AG04450 (cell line): ENCODE data around the gene MX1. TPM values are rescaled to one million over a fixed set of nuclear protein-coding genes. Genes with fewer than 3 reads are reported as not detected.

Experiments used
- CTCF ChIA-PET: fragments of 300-600, 350-600 bp; formaldehyde crosslinking; extraction: SDS; loops from one replicate; lab custom pipeline; 2022; ENCODE audit warnings: antibody characterized with exemption, inconsistent platforms; lab: Charles Lee
- POLR2A ChIA-PET: fragments of 350-600 bp; formaldehyde crosslinking; extraction: SDS; loops from one replicate; lab custom pipeline; 2021; ENCODE audit warnings: antibody characterized with exemption, inconsistent platforms; lab: Yijun Ruan, JAX
- DNase-seq: peaks from one replicate; pipeline ENCODE4 v3.0.0-alpha.2; 2011; ENCODE audit warnings: low read depth, low spot score
- H3K27ac ChIP-seq: one replicate; pipeline ENCODE4 v1.5.1; 2012; ENCODE audit warnings: low read depth, low read length, control low read depth
- H3K27me3 ChIP-seq: one replicate; pipeline ENCODE4 v1.6.0; 2012; ENCODE audit warnings: low read length; ENCODE audit not compliant: control insufficient read depth, insufficient read depth
- H3K4me3 ChIP-seq: 2 replicates; pipeline ENCODE4 v1.5.1; 2011; ENCODE audit warnings: mild to moderate bottlenecking, low read depth, low read length, control low read depth
- H3K9me3 ChIP-seq: 2 replicates; pipeline ENCODE4 v1.5.1; 2012; ENCODE audit warnings: low read length; ENCODE audit not compliant: control insufficient read depth, insufficient read depth
- polyA plus RNA-seq: library from polyadenylated mRNA; depleted of rRNA; stranded (reverse); fragments of >200 nt; gene quantifications from 2 replicates; pipeline ENCODE4 v1.2.3, GENCODE V29; 2011
- TF ChIP-seq, protein P1 (sequence below): IDR thresholded peaks from 2 replicates; pipeline ENCODE4 v1.5.1; 2011; ENCODE audit warnings: low read depth, low read length, control low read depth, inconsistent platforms

Gene MX1
- polyA plus RNA-seq, 1 experiment: 1.3 TPM

DNA sequence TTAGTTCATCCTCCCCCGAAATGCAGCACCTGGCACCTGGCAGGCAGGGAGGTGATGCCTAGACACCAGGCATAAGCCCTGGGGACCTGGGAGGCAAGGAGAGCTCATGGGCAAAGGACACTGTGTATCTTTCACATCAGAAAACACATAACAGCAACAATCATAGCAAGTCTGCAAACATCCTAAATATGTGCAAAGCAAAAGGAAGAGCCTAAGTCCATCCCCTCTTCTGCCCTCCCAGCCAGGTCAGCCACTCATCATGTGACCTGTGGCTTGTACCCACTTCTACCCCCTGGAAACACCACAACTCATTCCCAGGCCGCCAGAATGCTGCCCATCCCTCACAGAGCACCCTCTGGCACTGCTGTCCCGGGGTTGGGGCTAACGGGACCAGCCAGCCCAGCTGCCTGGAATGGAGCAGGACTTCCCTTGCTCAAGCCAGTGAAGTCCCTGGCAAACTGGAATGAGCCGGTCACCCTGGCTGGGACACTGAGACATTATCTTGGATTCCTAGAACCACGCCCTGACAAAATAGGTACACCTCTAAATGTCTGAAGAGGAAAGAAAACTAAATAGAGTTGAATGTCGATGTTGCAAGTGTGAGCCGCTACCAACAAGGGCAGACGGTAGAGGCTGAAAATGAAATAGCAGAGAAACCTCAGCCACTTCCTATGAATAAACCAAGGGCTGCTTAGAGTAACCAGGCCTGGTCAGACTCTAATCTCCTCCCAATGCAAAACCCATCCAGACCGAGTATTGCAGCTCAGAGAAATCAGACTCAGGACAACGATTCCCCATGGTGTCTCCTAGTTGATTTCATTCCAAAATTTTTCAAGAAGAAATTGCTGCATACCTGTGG lies 52.5 kb downstream of the MX1 start:
- ChIA-PET CTCF (no interaction called here), POLR2A (no interaction called here)
- no peak for DNase-seq
- Histone ChIP-seq H3K4me3 (no peak overlapping the region), H3K27ac (no peak overlapping the region), H3K27me3 (no peaks in the 10 kb centered on the region), H3K9me3 (no peaks in the 10 kb centered on the region)
- TF ChIP-seq, protein P1, sequence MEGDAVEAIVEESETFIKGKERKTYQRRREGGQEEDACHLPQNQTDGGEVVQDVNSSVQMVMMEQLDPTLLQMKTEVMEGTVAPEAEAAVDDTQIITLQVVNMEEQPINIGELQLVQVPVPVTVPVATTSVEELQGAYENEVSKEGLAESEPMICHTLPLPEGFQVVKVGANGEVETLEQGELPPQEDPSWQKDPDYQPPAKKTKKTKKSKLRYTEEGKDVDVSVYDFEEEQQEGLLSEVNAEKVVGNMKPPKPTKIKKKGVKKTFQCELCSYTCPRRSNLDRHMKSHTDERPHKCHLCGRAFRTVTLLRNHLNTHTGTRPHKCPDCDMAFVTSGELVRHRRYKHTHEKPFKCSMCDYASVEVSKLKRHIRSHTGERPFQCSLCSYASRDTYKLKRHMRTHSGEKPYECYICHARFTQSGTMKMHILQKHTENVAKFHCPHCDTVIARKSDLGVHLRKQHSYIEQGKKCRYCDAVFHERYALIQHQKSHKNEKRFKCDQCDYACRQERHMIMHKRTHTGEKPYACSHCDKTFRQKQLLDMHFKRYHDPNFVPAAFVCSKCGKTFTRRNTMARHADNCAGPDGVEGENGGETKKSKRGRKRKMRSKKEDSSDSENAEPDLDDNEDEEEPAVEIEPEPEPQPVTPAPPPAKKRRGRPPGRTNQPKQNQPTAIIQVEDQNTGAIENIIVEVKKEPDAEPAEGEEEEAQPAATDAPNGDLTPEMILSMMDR: no peak

DNA sequence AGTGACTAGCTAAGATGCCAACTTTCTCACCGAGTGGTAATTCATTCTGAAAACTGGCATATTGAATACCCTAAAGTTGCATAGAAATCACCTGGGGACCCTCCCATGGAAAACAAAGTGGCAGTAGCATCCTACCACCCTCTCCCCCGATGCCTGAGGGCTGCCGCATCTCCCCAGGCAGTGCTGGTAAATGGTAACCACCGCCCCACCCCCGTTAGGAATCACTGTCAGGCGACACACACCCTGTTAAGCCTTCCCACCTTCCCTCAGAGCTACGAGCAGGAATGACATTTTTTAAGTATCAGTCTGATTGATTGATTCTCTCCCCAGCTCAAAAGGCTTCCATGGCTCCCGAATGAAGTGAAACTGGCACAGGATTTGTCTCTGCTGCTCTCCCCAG lies 53.6 kb downstream of the MX1 start:
- ChIA-PET POLR2A (no interaction called here), CTCF (no interaction called here)
- Histone ChIP-seq H3K27me3 (no peaks in the 10 kb centered on the region), H3K27ac (no peak overlapping the region), H3K4me3 (no peak overlapping the region), H3K9me3 (no peaks in the 10 kb centered on the region)
- TF ChIP-seq, protein P1: no peak
- no peak for DNase-seq

DNA sequence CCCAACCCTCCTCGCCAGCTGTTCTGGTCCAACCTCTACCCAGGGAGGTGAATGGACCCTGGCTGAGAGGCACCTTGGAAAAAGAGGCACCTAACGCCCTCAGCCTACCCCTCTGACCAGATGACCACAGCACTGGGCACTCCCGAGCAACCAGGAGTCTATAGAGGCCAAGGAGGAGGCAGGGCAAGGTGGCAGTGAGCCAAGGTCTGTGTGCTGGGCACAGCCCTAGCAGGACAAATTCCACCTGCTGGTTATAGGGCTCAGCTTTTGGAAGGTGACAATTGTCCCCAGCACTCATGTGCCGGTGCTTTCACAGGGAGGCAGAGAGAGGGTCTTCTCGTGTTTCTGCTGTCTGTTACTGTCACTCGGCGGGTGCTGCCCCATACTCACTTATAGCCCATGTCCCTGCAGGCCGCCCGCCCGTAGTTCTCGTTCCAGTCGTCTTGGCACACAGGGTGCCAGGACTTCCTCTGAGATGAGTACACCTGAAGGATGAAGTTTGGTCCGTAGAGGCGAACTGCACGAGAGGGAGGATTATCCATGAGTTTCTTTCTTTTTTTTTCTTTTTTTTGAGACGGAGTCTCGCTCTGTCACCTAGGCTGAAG lies 54.1 kb downstream of the MX1 start:
- Histone ChIP-seq H3K9me3 (no peaks in the 10 kb centered on the region), H3K27me3 (no peaks in the 10 kb centered on the region), H3K4me3 (no peak overlapping the region), H3K27ac (no peak overlapping the region)
- TF ChIP-seq, protein P1: no peak
- ChIA-PET POLR2A (no interaction called here), CTCF (no interaction called here)
- no peak for DNase-seq

DNA sequence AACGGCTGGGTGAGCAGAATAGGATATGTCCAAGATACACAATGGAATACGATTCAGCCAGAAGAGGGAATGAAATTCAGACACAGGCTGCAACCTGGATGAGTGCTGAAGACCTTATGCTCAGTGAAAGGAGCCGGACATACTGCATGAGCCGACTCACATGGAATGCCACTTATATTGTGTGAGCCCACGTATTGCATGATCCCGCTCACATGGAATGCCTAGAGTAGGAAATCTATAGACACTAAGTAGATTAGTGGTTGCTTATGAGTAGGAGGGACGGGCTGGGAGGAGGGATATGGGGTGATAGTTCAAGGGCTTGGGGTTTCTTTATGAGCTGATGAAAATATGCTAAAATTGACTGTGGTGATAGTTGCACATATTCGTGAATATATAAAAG lies 55.2 kb downstream of the MX1 start:
- ChIA-PET POLR2A (no interaction called here), CTCF (interaction anchor here (0.8 kb wide), 1 partner anchor 197 kb away, joined by 3 read pairs; no protein-coding TSS in a partner anchor)
- H3K4me3 ChIP-seq: no peak overlapping the region

More for the DNA sequence above, 55.2 kb downstream of the MX1 start:
- TF ChIP-seq, protein P1: no peak
- Histone ChIP-seq H3K9me3 (no peaks in the 10 kb centered on the region; the same call in 1 of the 2 replicates), H3K27ac (no peak overlapping the region), H3K27me3 (no peaks in the 10 kb centered on the region)
- DNase-seq: peak; percentile 23
